SK-N-SH (cell line): ENCODE measurements around the gene TAOK1. TPM values are rescaled to one million over a fixed set of nuclear protein-coding genes. Genes with fewer than 3 reads are reported as not detected.
A peak's percentile ranks its signal among the peaks of the same experiment; 100 is the strongest.

Source experiments
- CTCF ChIA-PET: fragments of 300-600, 350-600 bp; formaldehyde crosslinking; extraction: SDS; loops from one replicate; lab custom pipeline; 2021; lab: Yijun Ruan, JAX
- POLR2A ChIA-PET: fragments of 350-600 bp; sonication (Branson Sonifier 250); formaldehyde crosslinking; extraction: SDS; loops from one replicate; lab custom pipeline; 2020; ENCODE audit warnings: antibody characterized with exemption, inconsistent platforms; lab: Yijun Ruan, JAX
- DNase-seq: peaks from one replicate; pipeline ENCODE4 v3.0.0; 2012
- H2AFZ ChIP-seq: fragments of 200-600 bp; sonication (generic); 2 replicates; pipeline ENCODE4 v1.8.1; 2016; ENCODE audit warnings: antibody characterized with exemption, mild to moderate bottlenecking, low read depth
- H3F3A ChIP-seq: fragments of 200-600 bp; sonication (generic); replicated peaks from 2 replicates; pipeline ENCODE3; 2016; ENCODE audit warnings: antibody characterized with exemption, mild to moderate bottlenecking; ENCODE audit not compliant: insufficient read depth
- H3K27ac ChIP-seq, 2 experiments: fragments of 200-500 bp in 1 of 2; fragments of 200-600 bp in 1 of 2; sonication (Bioruptor generic) in 1 of 2; sonication (generic), shearing (Covaris generic) in 1 of 2; 2 replicates each; pipeline versions ENCODE4 v1.5.1 to v1.6.1; 2014 to 2016; ENCODE audit warnings: low read depth in 2 of 2, inconsistent platforms in 1 of 2, low read length in 1 of 2, mild to moderate bottlenecking in 1 of 2, mixed read lengths in 1 of 2
- H3K27me3 ChIP-seq: fragments of 200-600 bp; sonication (generic), shearing (Covaris generic); 2 replicates; pipeline ENCODE4 v1.6.1; 2016; ENCODE audit warnings: mixed run types; ENCODE audit not compliant: insufficient read depth
- H3K36me3 ChIP-seq, 2 experiments: fragments of 200-500 bp in 1 of 2; fragments of 200-600 bp in 1 of 2; sonication (Bioruptor generic) in 1 of 2; sonication (generic) in 1 of 2; replicated peaks in 1 of 2; 2 replicates each; pipeline versions ENCODE3 to v1.5.1; 2014 to 2016; ENCODE audit warnings: low read length in 1 of 2, mild to moderate bottlenecking in 1 of 2; ENCODE audit not compliant: insufficient read depth in 2 of 2, control insufficient read depth in 1 of 2
- H3K4me1 ChIP-seq, 2 experiments: fragments of 200-500 bp in 1 of 2; fragments of 200-600 bp in 1 of 2; sonication (Bioruptor generic) in 1 of 2; sonication (generic), shearing (Covaris generic) in 1 of 2; 2 replicates each; pipeline versions ENCODE4 v1.5.1 to v1.6.1; 2014 to 2016; ENCODE audit warnings: low read depth in 1 of 2, low read length in 1 of 2, mixed run types in 1 of 2; ENCODE audit not compliant: insufficient read depth in 2 of 2, control insufficient read depth in 1 of 2
- H3K4me2 ChIP-seq: fragments of 200-600 bp; sonication (generic), shearing (Covaris generic); 2 replicates; pipeline ENCODE4 v1.6.1; 2017; ENCODE audit warnings: mixed run types
- H3K4me3 ChIP-seq, 2 experiments: fragments of 200-500 bp in 1 of 2; fragments of 200-600 bp in 1 of 2; sonication (Bioruptor generic) in 1 of 2; sonication (generic), shearing (Covaris generic) in 1 of 2; 2 replicates each; pipeline versions ENCODE4 v1.5.1 to v1.8.1; 2014 to 2016; ENCODE audit warnings: low read depth in 2 of 2, inconsistent platforms in 1 of 2, low read length in 1 of 2, mild to moderate bottlenecking in 1 of 2, mixed read lengths in 1 of 2, moderate library complexity in 1 of 2
- H3K79me2 ChIP-seq: fragments of 200-600 bp; sonication (generic); 2 replicates; pipeline ENCODE4 v1.8.1; 2017; ENCODE audit warnings: mild to moderate bottlenecking; ENCODE audit not compliant: insufficient read depth
- H3K9ac ChIP-seq: fragments of 200-600 bp; sonication (generic); 2 replicates; pipeline ENCODE4 v1.6.1; 2017; ENCODE audit warnings: mixed run types
- H3K9me2 ChIP-seq: fragments of 200-600 bp; sonication (generic); 2 replicates; pipeline ENCODE4 v1.6.1; 2017; ENCODE audit warnings: mixed run types
- H3K9me3 ChIP-seq: fragments of 200-600 bp; sonication (generic); 2 replicates; pipeline ENCODE4 v1.6.1; 2017; ENCODE audit warnings: mixed run types, mild to moderate bottlenecking, moderate library complexity
- H4K20me1 ChIP-seq: fragments of 200-600 bp; sonication (generic); 2 replicates; pipeline ENCODE4 v1.6.1; 2017; ENCODE audit warnings: mild to moderate bottlenecking, mixed run types; ENCODE audit not compliant: insufficient read depth
- CHD2 ChIP-seq: fragments of 150-350 bp; IDR thresholded peaks from 2 replicates; pipeline ENCODE4 v1.6.1; 2018; ENCODE audit warnings: low read length; ENCODE audit not compliant: partially characterized antibody
- ELF1 ChIP-seq: IDR thresholded peaks from 2 replicates; pipeline ENCODE4 v1.4.0; 2012
- EP300 ChIP-seq, 2 experiments: IDR thresholded peaks; 2 replicates each; pipeline versions ENCODE4 v1.4.0 to v1.6.1; 2012; ENCODE audit warnings: borderline replicate concordance in 1 of 2, low read depth in 1 of 2, low read length in 1 of 2
- EZH2phosphoT487 ChIP-seq: fragments of 200-600 bp; sonication (generic); IDR thresholded peaks from 2 replicates; pipeline ENCODE4 v1.6.1; 2017; ENCODE audit warnings: low read depth, mixed run types, mild to moderate bottlenecking, antibody characterized with exemption, moderate library complexity, borderline replicate concordance
- GATA2 ChIP-seq: sonication (generic); formaldehyde crosslinking; IDR thresholded peaks from 2 replicates; pipeline ENCODE4 v1.5.0; 2020; ENCODE audit warnings: mild to moderate bottlenecking, missing genetic modification reagents
- RAD21 ChIP-seq: IDR thresholded peaks from 2 replicates; pipeline ENCODE4 v1.6.1; 2012; ENCODE audit warnings: mild to moderate bottlenecking, low read length
- YY1 ChIP-seq: IDR thresholded peaks from 2 replicates; pipeline ENCODE4 v1.4.0; 2012; ENCODE audit warnings: low read depth, mild to moderate bottlenecking
- WGBS: methylation state at CpG from one replicate; pipeline ENCODE4 v1.1.6; 2017; ENCODE audit warnings: low lambda C conversion rate; 5-methylcytosine and 5-hydroxymethylcytosine counted together
- polyA plus RNA-seq, 3 experiments: library from polyadenylated mRNA; depleted of rRNA; stranded (reverse); fragments of >200 nt; gene quantifications; 2 replicates each; pipeline ENCODE4 v1.2.3, GENCODE V29; 2012
- TF ChIP-seq, protein P1 (sequence below): IDR thresholded peaks from 2 replicates; pipeline ENCODE4 v1.4.0; 2012; ENCODE audit warnings: low read depth
- TF ChIP-seq, protein P2 (sequence below): fragments of 150-350 bp; IDR thresholded peaks from 2 replicates; pipeline ENCODE4 v1.6.1; 2016; ENCODE audit warnings: mild to moderate bottlenecking, low read depth, low read length
- TF ChIP-seq, protein P3 (sequence below): IDR thresholded peaks from 2 replicates; pipeline ENCODE4 v1.6.1; 2012; ENCODE audit warnings: mild to moderate bottlenecking, low read depth, low read length, moderate library complexity
- TF ChIP-seq, protein P4 (sequence below): fragments of 200-600 bp; sonication (generic); IDR thresholded peaks from 2 replicates; pipeline ENCODE4 v1.6.1; 2017; ENCODE audit warnings: antibody characterized with exemption, mild to moderate bottlenecking, moderate library complexity

The TAOK1 gene
- polyA plus RNA-seq, 1 of the 3 experiments (the other 2 are of a cell fraction): 5.9 TPM

DNA sequence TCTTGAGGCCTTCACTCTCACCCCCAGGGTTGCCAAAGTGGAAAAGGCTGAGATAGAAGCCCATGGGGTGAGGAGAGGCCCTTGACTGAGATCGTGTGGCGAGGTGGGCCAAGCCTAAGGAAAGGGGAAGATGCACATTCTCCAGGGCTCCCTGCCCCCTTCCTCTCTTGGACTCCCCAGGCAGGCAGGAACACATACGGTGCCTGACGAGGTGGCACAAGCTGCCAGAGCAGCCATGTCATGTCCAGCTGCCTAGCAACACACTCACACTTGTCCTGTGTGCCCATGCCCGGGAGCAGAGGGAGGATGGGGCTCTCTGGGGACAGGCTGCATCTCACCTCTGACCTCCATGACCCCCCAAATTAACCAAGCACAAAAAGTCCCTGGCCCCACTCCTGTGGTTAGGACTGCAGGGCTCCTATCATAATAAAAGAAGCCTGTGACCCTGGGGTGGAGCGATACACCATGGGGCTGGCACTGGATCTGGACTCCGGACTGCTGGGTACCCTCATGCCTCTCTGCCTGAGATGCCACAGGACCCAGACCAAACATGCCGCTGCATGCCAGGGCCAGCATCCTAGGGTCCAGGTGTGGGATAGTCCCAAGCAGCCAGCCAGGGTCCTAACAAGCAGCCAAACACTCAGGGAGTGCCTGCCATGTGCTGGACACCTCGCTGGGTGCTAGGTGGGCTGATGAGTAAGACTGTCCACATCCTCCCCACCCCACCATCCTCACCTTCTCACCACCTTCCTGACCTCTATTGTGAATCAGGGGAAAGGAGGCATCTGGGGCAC is 196.7 kb downstream of the TAOK1 start (continued):
- TF ChIP-seq, protein P1, sequence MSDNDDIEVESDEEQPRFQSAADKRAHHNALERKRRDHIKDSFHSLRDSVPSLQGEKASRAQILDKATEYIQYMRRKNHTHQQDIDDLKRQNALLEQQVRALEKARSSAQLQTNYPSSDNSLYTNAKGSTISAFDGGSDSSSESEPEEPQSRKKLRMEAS: no peak
- TF ChIP-seq GATA2 (CRISPR knock-in tag): no peak
- TF ChIP-seq, protein P2, sequence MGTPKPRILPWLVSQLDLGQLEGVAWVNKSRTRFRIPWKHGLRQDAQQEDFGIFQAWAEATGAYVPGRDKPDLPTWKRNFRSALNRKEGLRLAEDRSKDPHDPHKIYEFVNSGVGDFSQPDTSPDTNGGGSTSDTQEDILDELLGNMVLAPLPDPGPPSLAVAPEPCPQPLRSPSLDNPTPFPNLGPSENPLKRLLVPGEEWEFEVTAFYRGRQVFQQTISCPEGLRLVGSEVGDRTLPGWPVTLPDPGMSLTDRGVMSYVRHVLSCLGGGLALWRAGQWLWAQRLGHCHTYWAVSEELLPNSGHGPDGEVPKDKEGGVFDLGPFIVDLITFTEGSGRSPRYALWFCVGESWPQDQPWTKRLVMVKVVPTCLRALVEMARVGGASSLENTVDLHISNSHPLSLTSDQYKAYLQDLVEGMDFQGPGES: no peak
- TF ChIP-seq CHD2: no peak
- no peak for TF ChIP-seq EZH2phosphoT487
- TF ChIP-seq, protein P3, sequence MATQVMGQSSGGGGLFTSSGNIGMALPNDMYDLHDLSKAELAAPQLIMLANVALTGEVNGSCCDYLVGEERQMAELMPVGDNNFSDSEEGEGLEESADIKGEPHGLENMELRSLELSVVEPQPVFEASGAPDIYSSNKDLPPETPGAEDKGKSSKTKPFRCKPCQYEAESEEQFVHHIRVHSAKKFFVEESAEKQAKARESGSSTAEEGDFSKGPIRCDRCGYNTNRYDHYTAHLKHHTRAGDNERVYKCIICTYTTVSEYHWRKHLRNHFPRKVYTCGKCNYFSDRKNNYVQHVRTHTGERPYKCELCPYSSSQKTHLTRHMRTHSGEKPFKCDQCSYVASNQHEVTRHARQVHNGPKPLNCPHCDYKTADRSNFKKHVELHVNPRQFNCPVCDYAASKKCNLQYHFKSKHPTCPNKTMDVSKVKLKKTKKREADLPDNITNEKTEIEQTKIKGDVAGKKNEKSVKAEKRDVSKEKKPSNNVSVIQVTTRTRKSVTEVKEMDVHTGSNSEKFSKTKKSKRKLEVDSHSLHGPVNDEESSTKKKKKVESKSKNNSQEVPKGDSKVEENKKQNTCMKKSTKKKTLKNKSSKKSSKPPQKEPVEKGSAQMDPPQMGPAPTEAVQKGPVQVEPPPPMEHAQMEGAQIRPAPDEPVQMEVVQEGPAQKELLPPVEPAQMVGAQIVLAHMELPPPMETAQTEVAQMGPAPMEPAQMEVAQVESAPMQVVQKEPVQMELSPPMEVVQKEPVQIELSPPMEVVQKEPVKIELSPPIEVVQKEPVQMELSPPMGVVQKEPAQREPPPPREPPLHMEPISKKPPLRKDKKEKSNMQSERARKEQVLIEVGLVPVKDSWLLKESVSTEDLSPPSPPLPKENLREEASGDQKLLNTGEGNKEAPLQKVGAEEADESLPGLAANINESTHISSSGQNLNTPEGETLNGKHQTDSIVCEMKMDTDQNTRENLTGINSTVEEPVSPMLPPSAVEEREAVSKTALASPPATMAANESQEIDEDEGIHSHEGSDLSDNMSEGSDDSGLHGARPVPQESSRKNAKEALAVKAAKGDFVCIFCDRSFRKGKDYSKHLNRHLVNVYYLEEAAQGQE: no peak

DNA sequence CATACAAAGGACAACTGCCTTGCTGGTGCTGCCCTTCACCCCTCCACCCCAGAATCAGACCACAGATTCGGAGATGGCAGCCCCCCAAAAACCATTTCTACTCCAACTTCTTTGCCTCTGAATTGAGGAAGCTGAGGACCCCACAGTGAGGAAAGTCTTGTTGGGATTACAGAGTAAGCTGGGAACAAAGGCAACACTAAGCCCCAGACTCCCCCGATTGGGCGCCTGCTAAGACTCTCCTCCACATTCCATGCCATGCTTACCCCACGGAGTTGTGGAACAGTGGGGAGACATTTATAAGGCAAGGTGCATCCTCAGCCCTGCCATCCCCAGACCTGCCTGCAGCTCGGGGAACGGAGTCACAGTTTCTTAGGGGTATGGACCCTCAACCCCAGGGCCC is 197.4 kb downstream of the TAOK1 start:
- H2AFZ ChIP-seq: no peak overlapping the region
- H3K27me3 ChIP-seq: no peaks in the 10 kb centered on the region
- H3F3A ChIP-seq: peaks cover 26% of the 10 kb centered on the region
- no peaks in the 10 kb centered on the region for H3K9me3 ChIP-seq
- peaks cover 38 to 66% of the 10 kb centered on the region in 2 experiments for H3K4me1 ChIP-seq
- peaks cover 62% of the 10 kb centered on the region for H4K20me1 ChIP-seq
- no peak overlapping the region; a peak in 1 of 4 replicates for H3K27ac ChIP-seq
- 89% methylated on average over 5 of the region's 6 CpGs for WGBS
- peak overlapping the region; percentile 99 for H3K4me2 ChIP-seq
- H3K79me2 ChIP-seq: peaks cover 64% of the 10 kb centered on the region
- H3K36me3 ChIP-seq: peaks cover 0 to 10% of the 10 kb centered on the region in 2 experiments
- ChIA-PET POLR2A (interaction anchor here (1.6 kb wide), 1 partner anchor 11 kb away, joined by 6 read pairs; no protein-coding TSS in a partner anchor), CTCF (interaction anchor here (0.8 to 12.7 kb wide), 7 partner anchors 9 to 505 kb away, joined by 4 to 166 read pairs (median 4); partner anchors contain the start of genes ABHD15 and TP53I13)
- H3K4me3 ChIP-seq: peak overlapping the region; percentile 89 to 91
- no peak for DNase-seq
- no peaks in the 10 kb centered on the region for H3K9me2 ChIP-seq
- H3K9ac ChIP-seq: peak overlapping the region; percentile 80; the same call in 1 of the 2 replicates
- TF ChIP-seq EZH2phosphoT487 (no peak), EP300 (IDR thresholded peaks at IDR 0.05; ENCODE audit: borderline replicate concordance in 1 of 2, low read depth in 1 of 2, low read length in 1 of 2) (no peak), ELF1 (no peak), RAD21 (no peak), YY1 (no peak), CHD2 (no peak)
- TF ChIP-seq, protein P4, sequence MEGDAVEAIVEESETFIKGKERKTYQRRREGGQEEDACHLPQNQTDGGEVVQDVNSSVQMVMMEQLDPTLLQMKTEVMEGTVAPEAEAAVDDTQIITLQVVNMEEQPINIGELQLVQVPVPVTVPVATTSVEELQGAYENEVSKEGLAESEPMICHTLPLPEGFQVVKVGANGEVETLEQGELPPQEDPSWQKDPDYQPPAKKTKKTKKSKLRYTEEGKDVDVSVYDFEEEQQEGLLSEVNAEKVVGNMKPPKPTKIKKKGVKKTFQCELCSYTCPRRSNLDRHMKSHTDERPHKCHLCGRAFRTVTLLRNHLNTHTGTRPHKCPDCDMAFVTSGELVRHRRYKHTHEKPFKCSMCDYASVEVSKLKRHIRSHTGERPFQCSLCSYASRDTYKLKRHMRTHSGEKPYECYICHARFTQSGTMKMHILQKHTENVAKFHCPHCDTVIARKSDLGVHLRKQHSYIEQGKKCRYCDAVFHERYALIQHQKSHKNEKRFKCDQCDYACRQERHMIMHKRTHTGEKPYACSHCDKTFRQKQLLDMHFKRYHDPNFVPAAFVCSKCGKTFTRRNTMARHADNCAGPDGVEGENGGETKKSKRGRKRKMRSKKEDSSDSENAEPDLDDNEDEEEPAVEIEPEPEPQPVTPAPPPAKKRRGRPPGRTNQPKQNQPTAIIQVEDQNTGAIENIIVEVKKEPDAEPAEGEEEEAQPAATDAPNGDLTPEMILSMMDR: no peak
